BLaER1 (cell line): ENCODE data around the gene PHLDB2.

Experiments
- H3K27ac ChIP-seq: shearing (Covaris generic); formaldehyde crosslinking; 2 replicates; pipeline ENCODE4 v1.8.1; 2022
- H3K27me3 ChIP-seq: shearing (Covaris generic); formaldehyde crosslinking; 2 replicates; pipeline ENCODE4 v1.8.1; 2022
- H3K36me3 ChIP-seq: shearing (Covaris generic); formaldehyde crosslinking; 2 replicates; pipeline ENCODE4 v1.8.1; 2022
- H3K4me1 ChIP-seq: shearing (Covaris generic); formaldehyde crosslinking; 2 replicates; pipeline ENCODE4 v1.8.1; 2022
- H3K4me2 ChIP-seq: shearing (Covaris generic); formaldehyde crosslinking; 2 replicates; pipeline ENCODE4 v1.8.1; 2022
- H3K4me3 ChIP-seq: shearing (Covaris generic); formaldehyde crosslinking; 2 replicates; pipeline ENCODE4 v1.8.1; 2022
- H3K9ac ChIP-seq: shearing (Covaris generic); formaldehyde crosslinking; 2 replicates; pipeline ENCODE4 v1.8.1; 2022
- H3K9me3 ChIP-seq: shearing (Covaris generic); formaldehyde crosslinking; 2 replicates; pipeline ENCODE4 v1.8.1; 2022
- H4K20me1 ChIP-seq: shearing (Covaris generic); formaldehyde crosslinking; 2 replicates; pipeline ENCODE4 v1.8.1; 2022
- Cebpa-rat ChIP-seq: shearing (Covaris generic); IDR thresholded peaks from 2 replicates; pipeline ENCODE4 v1.8.1; 2022

Gene PHLDB2

DNA sequence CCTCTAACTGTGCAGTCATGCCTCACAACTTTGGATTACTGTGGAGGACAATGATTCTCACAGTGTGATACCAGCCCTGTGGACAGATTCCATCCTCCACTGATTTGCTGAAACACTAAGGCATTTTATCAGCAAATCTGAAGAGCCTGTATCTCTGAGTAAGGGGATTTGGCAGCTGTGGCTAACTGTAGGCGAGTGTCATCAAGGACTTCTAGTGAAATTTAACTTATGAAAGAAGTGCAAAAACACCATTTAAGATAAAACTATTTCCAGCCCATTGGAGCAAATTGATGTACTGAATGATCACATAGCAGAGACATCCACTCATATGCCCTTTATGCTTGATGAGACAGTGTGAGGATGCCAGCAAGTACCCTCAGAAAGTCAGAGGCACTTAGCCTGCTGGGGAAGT is 161.6 kb downstream of the PHLDB2 start:
- no peaks in the 10 kb centered on the region for H3K27me3 ChIP-seq
- H3K4me2 ChIP-seq, result no peak overlapping the region
- no peaks in the 10 kb centered on the region for H3K4me1 ChIP-seq
- H4K20me1 ChIP-seq, result no peaks in the 10 kb centered on the region
- H3K9me3 ChIP-seq, result no peaks in the 10 kb centered on the region
- no peak overlapping the region for H3K27ac ChIP-seq
- no peak overlapping the region for H3K4me3 ChIP-seq
- H3K9ac ChIP-seq, result no peak overlapping the region
- TF ChIP-seq Cebpa-rat, result no peak
- H3K36me3 ChIP-seq, result no peaks in the 10 kb centered on the region
